A673 (cell line): ENCODE measurements around the gene ACSS1. TPM values are rescaled to one million over a fixed set of nuclear protein-coding genes. Genes with fewer than 3 reads are reported as not detected.

Experiments used
- BruUV-seq: library from RNA; stranded (reverse); fragments of 400-500 nt; replicated peaks from 2 replicates; lab custom pipeline; 2021; lab: Mats Ljungman, UMichigan
- CTCF ChIA-PET: fragments of 300-600 bp; sonication (Branson Sonifier 250); formaldehyde crosslinking; loops from one replicate; lab custom pipeline; 2022; ENCODE audit warnings: antibody characterized with exemption; lab: Charles Lee
- POLR2A ChIA-PET: fragments of 300-600 bp; sonication (Branson Sonifier 250); formaldehyde crosslinking; loops from one replicate; lab custom pipeline; 2022; ENCODE audit warnings: antibody characterized with exemption; ENCODE audit not compliant: low non-redundant PET; lab: Charles Lee
- DNase-seq: peaks from one replicate; pipeline ENCODE4 v3.0.0-alpha.2; 2015; ENCODE audit warnings: low spot score
- H3K27ac ChIP-seq: fragments of 200-600 bp; sonication (generic); 2 replicates; pipeline ENCODE4 v1.5.1; 2016; ENCODE audit warnings: mixed run types, low read depth, mild to moderate bottlenecking, mixed read lengths, antibody characterized with exemption, low read length; ENCODE audit not compliant: poor library complexity, severe bottlenecking
- H3K27me3 ChIP-seq: fragments of 200-600 bp; sonication (generic); replicated peaks from 2 replicates; pipeline ENCODE4 v1.6.1; 2017; ENCODE audit warnings: mixed run types, low read depth, mild to moderate bottlenecking, mixed read lengths, antibody characterized with exemption, low read length; ENCODE audit not compliant: insufficient read depth, poor library complexity
- H3K36me3 ChIP-seq: fragments of 200-600 bp; sonication (generic); 2 replicates; pipeline ENCODE4 v1.6.1; 2016; ENCODE audit warnings: mixed run types, mild to moderate bottlenecking, mixed read lengths, antibody characterized with exemption, low read length; ENCODE audit not compliant: insufficient read depth, poor library complexity, severe bottlenecking
- H3K4me1 ChIP-seq: fragments of 200-600 bp; sonication (generic); 2 replicates; pipeline ENCODE4 v1.6.1; 2017; ENCODE audit warnings: mixed run types, mild to moderate bottlenecking, mixed read lengths, antibody characterized with exemption, low read length; ENCODE audit not compliant: insufficient read depth, poor library complexity, severe bottlenecking
- H3K4me3 ChIP-seq: fragments of 200-600 bp; sonication (generic); 2 replicates; pipeline ENCODE4 v1.5.1; 2016; ENCODE audit warnings: low read depth, mixed run types, mild to moderate bottlenecking, mixed read lengths, low read length; ENCODE audit not compliant: poor library complexity, severe bottlenecking
- H3K9me3 ChIP-seq: fragments of 200-600 bp; sonication (generic); 2 replicates; pipeline ENCODE4 v1.6.1; 2016; ENCODE audit warnings: mixed run types, low read depth, mild to moderate bottlenecking, mixed read lengths, antibody characterized with exemption, low read length; ENCODE audit not compliant: poor library complexity, severe bottlenecking
- CTCF ChIP-seq: fragments of 300-800, 200-600 bp; sonication (generic); conservative IDR thresholded peaks from 2 replicates; pipeline ENCODE4 v1.5.1; 2017; ENCODE audit warnings: low read depth, mild to moderate bottlenecking, antibody characterized with exemption, low read length, moderate library complexity, mixed read lengths
- EZH2 ChIP-seq: fragments of 200-600 bp; sonication (generic); IDR thresholded peaks from 2 replicates; pipeline ENCODE4 v1.6.1; 2017; ENCODE audit warnings: borderline replicate concordance, low read depth, mild to moderate bottlenecking, mixed read lengths, antibody characterized with exemption, low read length; ENCODE audit not compliant: poor library complexity, severe bottlenecking
- intact Hi-C: fragments of 100-400 bp; cut with micrococcal nuclease; formaldehyde crosslinking; loops from one replicate; pipeline ENCODE4 v1.10.0; 2022; ENCODE audit not compliant: unreplicated experiment
- total RNA-seq: library from RNA; stranded (reverse); gene quantifications from 2 replicates; pipeline ENCODE4 v1.2.3, GENCODE V29; 2021

Gene ACSS1
- total RNA-seq, 1 experiment from 2014 or later, result 3.9 TPM

GRCh38 chr20:25077610-25078169, 19.8 kb upstream of the ACSS1 start:
- intact Hi-C loops, result loop anchor here (5.0 kb wide), 2 partner anchors 100 to 170 kb away; partner anchors contain the start of gene PYGB
- DNase-seq, result no peak
- no peaks in the 10 kb centered on the region for H3K4me1 ChIP-seq
- ChIA-PET POLR2A (no interaction called here), CTCF (no interaction called here)
- H3K4me3 ChIP-seq, result no peak overlapping the region
- TF ChIP-seq CTCF (no peak), EZH2 (peak; percentile 83)
- H3K27ac ChIP-seq, result no peak overlapping the region
- no peaks in the 10 kb centered on the region for H3K36me3 ChIP-seq
- no peaks in the 10 kb centered on the region for H3K9me3 ChIP-seq
- no TSS peak for BruUV-seq
- peaks cover 99% of the 10 kb centered on the region for H3K27me3 ChIP-seq

GRCh38 chr20:25076731-25077609, 19.0 kb upstream of the ACSS1 start:
- Histone ChIP-seq H3K27me3 (peaks cover 99% of the 10 kb centered on the region), H3K9me3 (no peaks in the 10 kb centered on the region), H3K36me3 (no peaks in the 10 kb centered on the region), H3K4me3 (no peak overlapping the region), H3K4me1 (no peaks in the 10 kb centered on the region), H3K27ac (no peak overlapping the region)
- POLR2A ChIA-PET, result no interaction called here
- DNase-seq, result no peak
- BruUV-seq, result no TSS peak
- TF ChIP-seq EZH2 (no peak), CTCF (peak; percentile 30; the same call in 1 of the 2 replicates)
- intact Hi-C loops, result loop anchor here (5.0 kb wide), 2 partner anchors 100 to 170 kb away; partner anchors contain the start of gene PYGB
- CTCF ChIA-PET, result no interaction called here

- DNase-seq, result no peak
- Histone ChIP-seq H3K27me3 (peaks cover 99% of the 10 kb centered on the region), H3K36me3 (no peaks in the 10 kb centered on the region), H3K4me3 (no peak overlapping the region), H3K9me3 (no peaks in the 10 kb centered on the region), H3K27ac (no peak overlapping the region), H3K4me1 (no peaks in the 10 kb centered on the region)
- ChIA-PET CTCF (no interaction called here), POLR2A (no interaction called here)
- intact Hi-C loops, result loop anchor here (5.0 kb wide), 2 partner anchors 101 to 171 kb away; partner anchors contain the start of gene PYGB
- TF ChIP-seq CTCF (no peak), EZH2 (no peak)
- no TSS peak for BruUV-seq
Observed at GRCh38 chr20:25076201-25076600, 18.3 kb upstream of the ACSS1 start.
